Dedifferentiated amniotic fluid mesenchymal stem cell (primary cell): ENCODE data around the gene CMTM3.
"Not testable (repeated sequence)": the region's sequence is repeated elsewhere in the genome, so short reads cannot be mapped to it uniquely, and the experiment has no call there.

Experiments used
- DNase-seq: peaks from one replicate; pipeline ENCODE4 v3.0.0-alpha.2; 2016; ENCODE audit errors: extremely low spot score

Gene CMTM3

DNA sequence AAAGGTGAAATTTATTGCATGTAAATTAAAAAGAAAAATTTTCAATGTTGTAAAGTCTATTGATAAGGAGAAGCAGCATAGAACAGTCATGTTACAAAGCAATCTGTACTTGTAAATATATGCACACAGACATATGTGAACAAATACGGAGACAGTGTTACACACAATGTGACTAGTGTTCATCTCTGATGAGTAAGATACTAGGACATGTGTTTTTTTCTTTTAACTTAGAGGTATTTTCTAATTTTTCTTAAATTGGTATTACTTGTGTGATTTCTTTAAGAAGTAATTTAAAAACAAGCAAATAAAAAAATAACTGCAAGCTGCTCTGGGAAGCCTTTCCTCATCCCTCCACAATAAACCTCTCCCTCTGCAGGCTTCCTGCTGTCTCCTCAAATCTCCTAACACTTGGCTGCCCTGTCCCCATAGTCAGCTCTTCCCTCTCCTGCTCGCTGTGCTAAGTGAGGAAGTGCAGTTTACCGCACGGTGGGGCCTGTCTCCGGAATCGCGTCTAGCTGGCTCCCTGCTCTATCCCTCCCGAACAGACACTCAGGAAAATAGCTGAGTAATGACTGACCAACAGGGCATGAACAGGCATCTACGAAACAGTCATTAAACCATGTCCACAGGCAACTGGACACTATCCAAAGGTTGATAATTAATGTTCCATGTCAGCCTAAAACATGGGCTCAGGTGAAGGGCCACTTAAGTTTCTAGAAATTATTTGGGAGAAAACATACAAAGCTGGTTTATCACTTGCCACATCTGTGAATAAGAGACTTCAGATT is 56.1 kb downstream of the CMTM3 start:
- DNase-seq, result peak; percentile 84

DNA sequence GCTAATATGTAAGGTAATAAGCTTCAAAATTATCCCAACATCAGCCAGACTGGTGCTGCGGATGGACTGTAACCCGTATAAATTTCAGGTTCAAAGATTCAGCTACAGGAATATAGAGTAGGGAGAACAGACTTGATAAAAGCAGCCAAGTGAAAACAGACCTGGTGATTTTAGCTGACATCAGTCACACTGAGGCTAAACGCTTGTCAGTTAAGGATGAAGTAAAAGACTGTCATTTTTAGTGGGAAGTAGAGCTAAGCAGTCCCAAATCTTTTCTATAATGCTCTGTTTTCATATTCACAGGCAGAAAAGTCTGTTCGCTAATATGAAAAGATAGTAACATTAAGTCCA is 56.7 kb downstream of the CMTM3 start:
- DNase-seq, result no peak

- DNase-seq, result not testable (repeated sequence)
Observed at GRCh38 chr16:66661671-66662346, 57.3 kb downstream of the CMTM3 start.

DNA sequence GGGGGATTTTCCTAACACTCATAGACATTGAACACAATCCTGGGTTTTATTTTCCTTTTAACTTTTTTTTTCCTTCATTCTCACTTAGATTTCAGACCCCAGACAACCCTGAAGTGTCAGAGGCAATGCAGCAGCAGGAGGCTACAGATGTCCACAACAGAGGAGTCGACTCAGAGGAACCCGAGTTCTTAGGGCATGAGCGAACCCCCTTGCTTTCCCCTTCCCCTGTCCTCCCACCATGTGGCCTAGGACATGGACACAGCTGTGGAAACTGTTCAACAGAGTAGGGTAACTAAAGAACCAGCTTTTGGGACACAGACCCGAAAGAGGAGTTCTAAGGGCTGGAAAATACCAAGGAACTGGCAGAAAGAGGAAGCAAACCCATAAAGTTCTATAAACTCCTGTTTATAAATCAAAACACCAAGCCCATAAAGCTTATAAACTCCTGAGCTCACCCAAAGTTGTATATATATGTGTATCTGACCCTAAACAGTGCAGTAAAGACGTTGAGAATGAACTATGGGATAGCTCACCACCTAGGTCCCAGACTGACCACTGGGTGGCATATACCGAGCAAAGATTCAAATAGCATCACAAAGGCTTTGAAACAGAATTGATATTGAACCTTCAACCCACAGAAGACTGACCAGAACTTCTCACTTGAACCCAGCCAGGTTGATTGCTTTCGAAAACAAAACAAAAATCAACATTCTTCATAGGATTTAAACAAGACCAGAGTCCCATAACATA is 58.1 kb downstream of the CMTM3 start:
- DNase-seq, result peak; percentile 35
